ENCODE data around the gene TTL.

The TTL gene

DNA sequence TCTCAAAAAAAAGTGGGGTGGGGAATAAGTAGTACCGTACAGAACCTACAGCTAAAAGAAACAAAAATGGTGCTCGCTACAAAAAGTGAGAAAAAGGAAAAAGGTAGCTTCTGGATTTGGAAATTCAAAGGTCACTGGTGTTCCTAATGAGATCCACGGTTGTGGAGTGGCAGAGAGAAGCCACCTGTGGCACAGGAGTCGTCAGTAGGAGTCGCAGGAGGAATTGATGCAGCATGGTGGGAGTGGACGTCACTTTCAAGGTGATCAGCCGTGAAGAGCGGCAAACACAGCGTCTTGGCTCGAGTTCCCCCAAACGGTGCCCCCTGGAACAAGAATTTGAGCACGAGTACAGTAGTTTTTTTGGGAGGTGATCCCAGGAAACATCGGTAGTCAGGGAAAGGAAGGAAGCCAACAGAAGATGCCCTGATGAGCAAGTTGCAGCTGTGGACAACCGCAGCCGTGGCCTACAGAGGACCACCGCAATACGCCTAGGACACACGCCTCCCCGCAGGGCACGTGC lies 1.4 kb upstream of the TTL start:
- Histone ChIP-seq H3K27ac (peak overlapping the region; percentile 92), H3K9me3 (no peaks in the 10 kb centered on the region), H3K36me3 (no peaks in the 10 kb centered on the region), H3K4me1 (ENCODE audit: control insufficient read depth in 1 of 2, insufficient read depth in 1 of 2, low read depth in 1 of 2, low read length in 1 of 2) (peaks cover 23 to 28% of the 10 kb centered on the region in 2 experiments), H3K27me3 (peaks cover 5% of the 10 kb centered on the region), H3K4me3 (ENCODE audit: low read depth in 1 of 2, low read length in 1 of 2) (peak overlapping the region; percentile 73 to 83)
- TF ChIP-seq, protein P1, sequence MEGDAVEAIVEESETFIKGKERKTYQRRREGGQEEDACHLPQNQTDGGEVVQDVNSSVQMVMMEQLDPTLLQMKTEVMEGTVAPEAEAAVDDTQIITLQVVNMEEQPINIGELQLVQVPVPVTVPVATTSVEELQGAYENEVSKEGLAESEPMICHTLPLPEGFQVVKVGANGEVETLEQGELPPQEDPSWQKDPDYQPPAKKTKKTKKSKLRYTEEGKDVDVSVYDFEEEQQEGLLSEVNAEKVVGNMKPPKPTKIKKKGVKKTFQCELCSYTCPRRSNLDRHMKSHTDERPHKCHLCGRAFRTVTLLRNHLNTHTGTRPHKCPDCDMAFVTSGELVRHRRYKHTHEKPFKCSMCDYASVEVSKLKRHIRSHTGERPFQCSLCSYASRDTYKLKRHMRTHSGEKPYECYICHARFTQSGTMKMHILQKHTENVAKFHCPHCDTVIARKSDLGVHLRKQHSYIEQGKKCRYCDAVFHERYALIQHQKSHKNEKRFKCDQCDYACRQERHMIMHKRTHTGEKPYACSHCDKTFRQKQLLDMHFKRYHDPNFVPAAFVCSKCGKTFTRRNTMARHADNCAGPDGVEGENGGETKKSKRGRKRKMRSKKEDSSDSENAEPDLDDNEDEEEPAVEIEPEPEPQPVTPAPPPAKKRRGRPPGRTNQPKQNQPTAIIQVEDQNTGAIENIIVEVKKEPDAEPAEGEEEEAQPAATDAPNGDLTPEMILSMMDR (IDR thresholded peaks at IDR 0.05), result no peak

DNA sequence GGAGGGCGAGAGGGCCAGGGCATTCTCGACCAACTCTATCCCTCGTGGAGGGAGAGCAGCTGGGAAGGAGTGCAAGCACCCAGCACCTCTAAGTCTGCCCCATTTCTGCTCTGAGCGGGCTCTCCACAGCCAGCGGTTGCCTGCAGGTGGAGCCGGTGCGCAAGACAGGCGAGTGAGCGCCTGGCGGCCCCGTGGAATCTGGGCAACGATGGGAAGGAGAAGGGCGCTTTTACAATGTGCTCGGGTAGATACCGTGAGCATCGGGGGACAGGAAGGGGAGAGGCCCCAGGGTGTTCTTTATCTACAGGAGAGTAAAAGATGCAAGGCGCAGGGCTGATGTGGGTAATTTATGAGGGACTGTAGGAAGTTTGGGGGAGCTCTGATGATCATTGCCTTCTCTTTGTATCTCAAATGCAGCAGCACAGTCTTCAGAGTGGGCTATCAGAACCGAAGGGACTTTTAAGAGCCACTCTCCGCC lies 867 bp upstream of the TTL start:
- Histone ChIP-seq H3K36me3 (no peaks in the 10 kb centered on the region), H3K27ac (peak overlapping the region; percentile 92)

DNA sequence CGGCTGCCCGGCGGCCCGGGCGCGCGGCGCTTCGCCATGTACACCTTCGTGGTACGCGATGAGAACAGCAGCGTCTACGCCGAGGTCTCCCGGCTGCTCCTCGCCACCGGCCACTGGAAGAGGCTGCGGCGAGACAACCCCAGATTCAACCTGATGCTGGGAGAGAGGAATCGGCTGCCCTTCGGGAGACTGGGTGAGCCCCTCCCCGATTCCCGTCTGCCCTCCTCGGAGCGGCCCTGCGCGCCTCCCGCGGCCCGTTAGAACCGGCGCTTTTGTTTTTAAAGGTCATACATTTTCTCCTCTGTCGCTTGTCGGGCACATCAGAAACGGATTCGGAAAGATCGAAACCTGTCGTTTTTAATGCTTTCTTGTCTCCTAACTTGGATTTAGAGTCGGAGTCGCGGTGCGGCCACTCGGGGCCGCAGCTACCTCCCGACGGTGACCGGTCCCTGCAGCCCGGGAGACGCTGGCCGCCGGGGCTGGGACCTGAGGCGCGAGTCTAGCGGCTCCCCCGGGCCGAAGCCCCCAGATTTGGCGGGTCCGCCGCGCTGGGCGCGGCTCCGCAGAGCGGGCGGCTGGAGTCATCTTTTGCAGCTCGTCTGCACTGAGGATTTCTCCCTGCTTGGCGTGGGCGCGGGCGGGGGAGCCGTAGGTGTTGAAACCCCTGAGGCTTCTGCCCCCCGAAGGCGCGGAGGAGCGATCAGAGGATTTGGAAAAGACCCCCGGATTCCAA lies 519 bp downstream of the TTL start:
- H3K4me3 ChIP-seq (ENCODE audit: low read depth in 1 of 2, low read length in 1 of 2), result peak overlapping the region; percentile 76 to 83

More for the DNA sequence above, 867 bp upstream of the TTL start:
- H3K4me1 ChIP-seq (ENCODE audit: control insufficient read depth in 1 of 2, insufficient read depth in 1 of 2, low read depth in 1 of 2, low read length in 1 of 2), result peaks cover 23 to 28% of the 10 kb centered on the region in 2 experiments
- H3K27me3 ChIP-seq, result peaks cover 5% of the 10 kb centered on the region
- TF ChIP-seq, protein P1 (IDR thresholded peaks at IDR 0.05), result peak; percentile 63
- peak overlapping the region; percentile 73 to 83 for H3K4me3 ChIP-seq (ENCODE audit: low read depth in 1 of 2, low read length in 1 of 2)
- H3K9me3 ChIP-seq, result no peaks in the 10 kb centered on the region

DNA sequence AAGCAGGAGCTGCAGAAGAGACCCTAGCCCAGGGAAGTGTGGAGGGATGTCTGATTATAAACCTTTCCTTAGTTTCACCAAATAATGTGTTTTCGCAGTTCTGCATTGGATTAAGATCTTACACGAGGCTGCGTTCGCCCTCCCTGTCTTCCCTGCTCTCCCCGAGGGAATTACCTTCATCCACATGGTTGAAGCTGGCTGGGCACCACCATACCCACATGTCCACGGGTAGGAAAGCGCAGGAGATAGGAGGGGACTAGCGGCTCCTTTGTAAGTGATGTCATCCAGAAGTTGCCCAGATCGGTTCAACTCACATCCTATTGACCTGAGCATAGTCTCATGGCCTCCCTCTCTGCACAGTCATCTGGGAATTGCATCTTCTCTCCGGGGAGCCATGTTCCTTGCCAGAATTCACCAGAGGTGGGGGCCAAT lies 1.1 kb downstream of the TTL start:
- H3K4me3 ChIP-seq (ENCODE audit: low read depth in 1 of 2, low read length in 1 of 2), result peak overlapping the region; percentile 76 to 83
- H3K36me3 ChIP-seq, result no peaks in the 10 kb centered on the region
- H3K9me3 ChIP-seq, result no peaks in the 10 kb centered on the region
- peaks cover 23 to 28% of the 10 kb centered on the region in 2 experiments for H3K4me1 ChIP-seq (ENCODE audit: control insufficient read depth in 1 of 2, insufficient read depth in 1 of 2, low read depth in 1 of 2, low read length in 1 of 2)
- TF ChIP-seq, protein P1 (IDR thresholded peaks at IDR 0.05), result no peak
- no peak overlapping the region for H3K27ac ChIP-seq
- H3K27me3 ChIP-seq, result peaks cover 5% of the 10 kb centered on the region

More for the DNA sequence above, 519 bp downstream of the TTL start:
- Histone ChIP-seq H3K4me1 (ENCODE audit: control insufficient read depth in 1 of 2, insufficient read depth in 1 of 2, low read depth in 1 of 2, low read length in 1 of 2) (peaks cover 23 to 28% of the 10 kb centered on the region in 2 experiments), H3K27ac (peak overlapping the region; percentile 92), H3K36me3 (no peaks in the 10 kb centered on the region), H3K9me3 (no peaks in the 10 kb centered on the region), H3K27me3 (peaks cover 5% of the 10 kb centered on the region)
- TF ChIP-seq, protein P1 (IDR thresholded peaks at IDR 0.05), result no peak

DNA sequence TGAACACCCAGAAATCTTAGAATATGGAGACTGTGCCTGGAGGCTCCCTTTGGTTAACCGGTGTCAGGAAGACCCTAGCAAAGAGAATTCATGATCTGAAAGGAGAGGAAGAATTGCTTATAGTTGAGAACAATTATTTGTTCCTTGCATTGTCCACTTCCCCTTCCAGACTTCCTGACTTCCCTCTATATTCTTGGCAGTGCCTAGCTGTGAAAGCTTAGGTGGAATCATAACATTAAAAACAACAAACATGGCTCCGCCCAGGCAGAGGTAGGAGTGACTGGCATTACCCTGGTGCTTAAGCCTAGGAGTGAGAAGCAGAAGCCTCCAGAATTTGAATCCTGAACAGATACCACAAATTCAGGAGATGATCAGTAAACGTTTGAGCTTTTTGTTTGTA lies 1.9 kb downstream of the TTL start:
- Histone ChIP-seq H3K4me1 (ENCODE audit: control insufficient read depth in 1 of 2, insufficient read depth in 1 of 2, low read depth in 1 of 2, low read length in 1 of 2) (peaks cover 23 to 28% of the 10 kb centered on the region in 2 experiments), H3K4me3 (ENCODE audit: low read depth in 1 of 2, low read length in 1 of 2) (no peak overlapping the region), H3K27ac (no peak overlapping the region)

More for the DNA sequence above, 1.9 kb downstream of the TTL start:
- H3K36me3 ChIP-seq, result no peaks in the 10 kb centered on the region
- H3K9me3 ChIP-seq, result no peaks in the 10 kb centered on the region
- H3K27me3 ChIP-seq, result peaks cover 5% of the 10 kb centered on the region
- TF ChIP-seq, protein P1 (IDR thresholded peaks at IDR 0.05), result no peak

Measured in neutrophil (primary cell).